ENCODE results near the gene GAA. TPM values are rescaled to one million over a fixed set of nuclear protein-coding genes. Genes with fewer than 3 reads are reported as not detected.

Gene GAA
- total RNA-seq, 1 donor, result 76.7 TPM

GRCh38 chr17:80117491-80118401 lies 16.4 kb downstream of the GAA start:
- Histone ChIP-seq H3K9me3 (ENCODE audit: low read depth, low read length) (no peaks in the 10 kb centered on the region), H3K36me3 (ENCODE audit: insufficient read depth, low read length) (no peaks in the 10 kb centered on the region), H3K4me2 (ENCODE audit: insufficient read depth, low read length) (no peak overlapping the region), H3K4me1 (ENCODE audit: insufficient read depth, low read length) (no peaks in the 10 kb centered on the region), H2AFZ (ENCODE audit: low read length) (no peak overlapping the region), H3K4me3 (ENCODE audit: insufficient read depth, low read length) (no peak overlapping the region), H3K27me3 (ENCODE audit: insufficient read depth, low read length) (no peaks in the 10 kb centered on the region), H3K27ac (ENCODE audit: low read depth, low read length) (no peak overlapping the region), H3K79me2 (ENCODE audit: insufficient read depth, low read length) (no peaks in the 10 kb centered on the region), H4K20me1 (ENCODE audit: insufficient read depth, low read length) (no peaks in the 10 kb centered on the region)
- peak; percentile 65 for DNase-seq (ENCODE audit: insufficient read length, low spot score, missing footprints)
- TF ChIP-seq CTCF (IDR thresholded peaks at IDR 0.05; ENCODE audit: extremely low read depth, low read depth, low read length), result no peak

- H4K20me1 ChIP-seq (ENCODE audit: insufficient read depth, low read length), result no peaks in the 10 kb centered on the region
- no peak overlapping the region for H3K4me3 ChIP-seq (ENCODE audit: insufficient read depth, low read length)
- no peaks in the 10 kb centered on the region for H3K9me3 ChIP-seq (ENCODE audit: low read depth, low read length)
- H3K27ac ChIP-seq (ENCODE audit: low read depth, low read length), result no peak overlapping the region
- no peaks in the 10 kb centered on the region for H3K27me3 ChIP-seq (ENCODE audit: insufficient read depth, low read length)
- no peaks in the 10 kb centered on the region for H3K4me1 ChIP-seq (ENCODE audit: insufficient read depth, low read length)
- TF ChIP-seq CTCF (IDR thresholded peaks at IDR 0.05; ENCODE audit: extremely low read depth, low read depth, low read length), result no peak
- no peaks in the 10 kb centered on the region for H3K79me2 ChIP-seq (ENCODE audit: insufficient read depth, low read length)
- DNase-seq (ENCODE audit: insufficient read length, low spot score, missing footprints), result peak; percentile 51
- no peak overlapping the region for H3K4me2 ChIP-seq (ENCODE audit: insufficient read depth, low read length)
- H2AFZ ChIP-seq (ENCODE audit: low read length), result no peak overlapping the region
- no peaks in the 10 kb centered on the region for H3K36me3 ChIP-seq (ENCODE audit: insufficient read depth, low read length)
These were observed 17.4 kb downstream of the GAA start for GRCh38 chr17:80118601-80119270.

DNA sequence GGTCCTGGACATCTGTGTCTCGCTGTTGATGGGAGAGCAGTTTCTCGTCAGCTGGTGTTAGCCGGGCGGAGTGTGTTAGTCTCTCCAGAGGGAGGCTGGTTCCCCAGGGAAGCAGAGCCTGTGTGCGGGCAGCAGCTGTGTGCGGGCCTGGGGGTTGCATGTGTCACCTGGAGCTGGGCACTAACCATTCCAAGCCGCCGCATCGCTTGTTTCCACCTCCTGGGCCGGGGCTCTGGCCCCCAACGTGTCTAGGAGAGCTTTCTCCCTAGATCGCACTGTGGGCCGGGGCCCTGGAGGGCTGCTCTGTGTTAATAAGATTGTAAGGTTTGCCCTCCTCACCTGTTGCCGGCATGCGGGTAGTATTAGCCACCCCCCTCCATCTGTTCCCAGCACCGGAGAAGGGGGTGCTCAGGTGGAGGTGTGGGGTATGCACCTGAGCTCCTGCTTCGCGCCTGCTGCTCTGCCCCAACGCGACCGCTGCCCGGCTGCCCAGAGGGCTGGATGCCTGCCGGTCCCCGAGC lies 17.9 kb downstream of the GAA start:
- H3K4me2 ChIP-seq (ENCODE audit: insufficient read depth, low read length), result no peak overlapping the region
- H3K9me3 ChIP-seq (ENCODE audit: low read depth, low read length), result no peaks in the 10 kb centered on the region
- H3K4me3 ChIP-seq (ENCODE audit: insufficient read depth, low read length), result no peak overlapping the region
- no peak for TF ChIP-seq CTCF (IDR thresholded peaks at IDR 0.05; ENCODE audit: extremely low read depth, low read depth, low read length)
- H2AFZ ChIP-seq (ENCODE audit: low read length), result no peak overlapping the region
- no peaks in the 10 kb centered on the region for H3K4me1 ChIP-seq (ENCODE audit: insufficient read depth, low read length)
- no peak overlapping the region for H3K27ac ChIP-seq (ENCODE audit: low read depth, low read length)
- no peaks in the 10 kb centered on the region for H4K20me1 ChIP-seq (ENCODE audit: insufficient read depth, low read length)
- peak; percentile 73 for DNase-seq (ENCODE audit: insufficient read length, low spot score, missing footprints)
- H3K36me3 ChIP-seq (ENCODE audit: insufficient read depth, low read length), result no peaks in the 10 kb centered on the region
- no peaks in the 10 kb centered on the region for H3K27me3 ChIP-seq (ENCODE audit: insufficient read depth, low read length)
- H3K79me2 ChIP-seq (ENCODE audit: insufficient read depth, low read length), result no peaks in the 10 kb centered on the region

DNA sequence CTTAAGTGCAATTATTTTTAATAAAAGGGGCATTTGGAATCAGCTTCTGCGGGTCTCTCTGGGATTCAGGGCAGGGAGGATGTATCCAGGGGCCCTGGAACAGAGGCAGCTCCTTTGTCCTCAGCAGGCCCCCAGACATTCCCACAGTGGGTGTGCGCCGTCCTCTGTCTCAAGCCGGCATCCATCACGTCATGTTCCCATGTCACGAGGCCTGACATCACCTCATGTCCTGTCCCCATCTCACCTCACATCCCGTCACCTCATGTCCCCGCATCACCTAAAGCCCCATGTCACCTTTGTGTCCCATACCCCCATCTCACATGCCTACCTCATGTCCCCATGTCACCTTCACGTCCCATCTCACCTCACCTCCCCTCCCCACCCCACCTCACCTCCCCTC lies 18.5 kb downstream of the GAA start:
- Histone ChIP-seq H3K9me3 (ENCODE audit: low read depth, low read length) (no peaks in the 10 kb centered on the region), H3K4me3 (ENCODE audit: insufficient read depth, low read length) (no peak overlapping the region), H3K36me3 (ENCODE audit: insufficient read depth, low read length) (no peaks in the 10 kb centered on the region), H3K79me2 (ENCODE audit: insufficient read depth, low read length) (no peaks in the 10 kb centered on the region), H3K27me3 (ENCODE audit: insufficient read depth, low read length) (no peaks in the 10 kb centered on the region), H3K4me2 (ENCODE audit: insufficient read depth, low read length) (no peak overlapping the region), H3K4me1 (ENCODE audit: insufficient read depth, low read length) (no peaks in the 10 kb centered on the region), H4K20me1 (ENCODE audit: insufficient read depth, low read length) (no peaks in the 10 kb centered on the region), H2AFZ (ENCODE audit: low read length) (no peak overlapping the region), H3K27ac (ENCODE audit: low read depth, low read length) (no peak overlapping the region)
- DNase-seq (ENCODE audit: insufficient read length, low spot score, missing footprints), result peak; percentile 44
- no peak for TF ChIP-seq CTCF (IDR thresholded peaks at IDR 0.05; ENCODE audit: extremely low read depth, low read depth, low read length)
